ENCODE results near the gene MPG. TPM values are rescaled to one million over a fixed set of nuclear protein-coding genes. Genes with fewer than 3 reads are reported as not detected.

The MPG gene
- total and polyA plus RNA-seq, 2 of the 8 experiments (the other 6 are each of a cell fraction or from before 2014, with no cell fraction given), result 37.6 to 83.7 TPM

- TF ChIP-seq CHD7 (IDR thresholded peaks at IDR 0.05; ENCODE audit: insufficient replicate concordance, low read length) (no peak), JUND (IDR thresholded peaks at IDR 0.05; ENCODE audit: low read length) (no peak), SAP30 (IDR thresholded peaks at IDR 0.05; ENCODE audit: insufficient read depth, insufficient replicate concordance, low read length) (no peak), KDM1A (IDR thresholded peaks at IDR 0.05; ENCODE audit: borderline replicate concordance, low read length) (no peak), PHF8 (conservative IDR thresholded peaks at IDR 0.05; ENCODE audit: low read depth, low read length) (no peak), ATF3 (IDR thresholded peaks at IDR 0.05; ENCODE audit: insufficient read depth, low read depth, low read length) (no peak)
- TF ChIP-seq, protein P1, sequence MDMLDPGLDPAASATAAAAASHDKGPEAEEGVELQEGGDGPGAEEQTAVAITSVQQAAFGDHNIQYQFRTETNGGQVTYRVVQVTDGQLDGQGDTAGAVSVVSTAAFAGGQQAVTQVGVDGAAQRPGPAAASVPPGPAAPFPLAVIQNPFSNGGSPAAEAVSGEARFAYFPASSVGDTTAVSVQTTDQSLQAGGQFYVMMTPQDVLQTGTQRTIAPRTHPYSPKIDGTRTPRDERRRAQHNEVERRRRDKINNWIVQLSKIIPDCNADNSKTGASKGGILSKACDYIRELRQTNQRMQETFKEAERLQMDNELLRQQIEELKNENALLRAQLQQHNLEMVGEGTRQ (IDR thresholded peaks at IDR 0.05; ENCODE audit: low read length), result no peak
Observed at GRCh38 chr16:62283-62967, 15.6 kb upstream of the MPG start (continued).

Data from H1 (cell line).